HEK293 (cell line): ENCODE measurements around the gene SAPCD1.

Experiments used
- KLF16 ChIP-seq: fragments of 450-650 bp; formaldehyde crosslinking; IDR thresholded peaks from 2 replicates; pipeline ENCODE4 v1.5.1; 2017; ENCODE audit warnings: missing biosample characterization, missing genetic modification characterization
- RBAK ChIP-seq: fragments of 450-650 bp; formaldehyde crosslinking; IDR thresholded peaks from 2 replicates; pipeline ENCODE4 v1.5.1; 2016; ENCODE audit warnings: missing biosample characterization, missing genetic modification characterization
- SCRT1 ChIP-seq: fragments of 450-650 bp; formaldehyde crosslinking; IDR thresholded peaks from 2 replicates; pipeline ENCODE4 v1.5.1; 2016; ENCODE audit warnings: missing biosample characterization, missing genetic modification characterization, borderline replicate concordance
- TSHZ1 ChIP-seq: fragments of 450-650 bp; formaldehyde crosslinking; IDR thresholded peaks from 2 replicates; pipeline ENCODE4 v1.5.1; 2016; ENCODE audit warnings: missing biosample characterization, missing genetic modification characterization, borderline replicate concordance
- ZBTB6 ChIP-seq: fragments of 450-650 bp; formaldehyde crosslinking; IDR thresholded peaks from 2 replicates; pipeline ENCODE4 v1.5.1; 2017; ENCODE audit warnings: missing biosample characterization, missing genetic modification characterization
- ZBTB8A ChIP-seq: fragments of 450-650 bp; formaldehyde crosslinking; IDR thresholded peaks from 2 replicates; pipeline ENCODE4 v1.5.1; 2016; ENCODE audit warnings: missing biosample characterization, missing genetic modification characterization
- ZIC2 ChIP-seq: fragments of 450-650 bp; formaldehyde crosslinking; IDR thresholded peaks from 2 replicates; pipeline ENCODE4 v1.5.1; 2016; ENCODE audit warnings: missing biosample characterization, missing genetic modification characterization
- ZNF202 ChIP-seq: fragments of 450-650 bp; formaldehyde crosslinking; IDR thresholded peaks from 2 replicates; pipeline ENCODE4 v1.5.1; 2016; ENCODE audit warnings: missing biosample characterization, missing genetic modification characterization, borderline replicate concordance
- ZNF518A ChIP-seq: fragments of 450-650 bp; formaldehyde crosslinking; conservative IDR thresholded peaks from 2 replicates; pipeline ENCODE4 v1.5.1; 2016; ENCODE audit warnings: low read depth, missing biosample characterization, missing genetic modification characterization
- ZNF596 ChIP-seq: fragments of 450-650 bp; IDR thresholded peaks from 2 replicates; pipeline ENCODE4 v1.5.0; 2018; ENCODE audit warnings: missing biosample characterization, mild to moderate bottlenecking, missing genetic modification characterization, moderate library complexity
- ZNF677 ChIP-seq: fragments of 450-650 bp; IDR thresholded peaks from 2 replicates; pipeline ENCODE4 v1.5.0; 2018; ENCODE audit warnings: missing biosample characterization, mild to moderate bottlenecking, missing genetic modification characterization, moderate library complexity
- ZNF76 ChIP-seq: fragments of 450-650 bp; formaldehyde crosslinking; IDR thresholded peaks from 2 replicates; pipeline ENCODE4; 2016; ENCODE audit warnings: low read depth, missing biosample characterization, missing genetic modification characterization, borderline replicate concordance
- ZNF830 ChIP-seq: fragments of 450-650 bp; IDR thresholded peaks from 2 replicates; pipeline ENCODE4 v1.5.0; 2018; ENCODE audit warnings: missing biosample characterization, missing genetic modification characterization, low read depth, mild to moderate bottlenecking, moderate library complexity
- ZXDB ChIP-seq: fragments of 450-650 bp; formaldehyde crosslinking; IDR thresholded peaks from 2 replicates; pipeline ENCODE4 v1.5.1; 2016; ENCODE audit warnings: missing biosample characterization, missing genetic modification characterization
- TF ChIP-seq, protein P1 (sequence below): fragments of 450-650 bp; formaldehyde crosslinking; optimal IDR thresholded peaks from 2 replicates; pipeline ENCODE3; 2016; ENCODE audit warnings: missing biosample characterization, mild to moderate bottlenecking, missing genetic modification characterization
- TF ChIP-seq, protein P2 (sequence below): fragments of 450-650 bp; formaldehyde crosslinking; IDR thresholded peaks from 2 replicates; pipeline ENCODE4 v1.5.1; 2016; ENCODE audit warnings: missing biosample characterization, missing genetic modification characterization, borderline replicate concordance
- TF ChIP-seq, protein P3 (sequence below): fragments of 450-650 bp; formaldehyde crosslinking; IDR thresholded peaks from 2 replicates; pipeline ENCODE4; 2016; ENCODE audit warnings: missing biosample characterization, missing genetic modification characterization
- TF ChIP-seq, protein P4 (sequence below): fragments of 450-650 bp; IDR thresholded peaks from 2 replicates; pipeline ENCODE4 v1.5.1; 2018; ENCODE audit warnings: missing biosample characterization, mild to moderate bottlenecking, missing genetic modification characterization

SAPCD1 gene

DNA sequence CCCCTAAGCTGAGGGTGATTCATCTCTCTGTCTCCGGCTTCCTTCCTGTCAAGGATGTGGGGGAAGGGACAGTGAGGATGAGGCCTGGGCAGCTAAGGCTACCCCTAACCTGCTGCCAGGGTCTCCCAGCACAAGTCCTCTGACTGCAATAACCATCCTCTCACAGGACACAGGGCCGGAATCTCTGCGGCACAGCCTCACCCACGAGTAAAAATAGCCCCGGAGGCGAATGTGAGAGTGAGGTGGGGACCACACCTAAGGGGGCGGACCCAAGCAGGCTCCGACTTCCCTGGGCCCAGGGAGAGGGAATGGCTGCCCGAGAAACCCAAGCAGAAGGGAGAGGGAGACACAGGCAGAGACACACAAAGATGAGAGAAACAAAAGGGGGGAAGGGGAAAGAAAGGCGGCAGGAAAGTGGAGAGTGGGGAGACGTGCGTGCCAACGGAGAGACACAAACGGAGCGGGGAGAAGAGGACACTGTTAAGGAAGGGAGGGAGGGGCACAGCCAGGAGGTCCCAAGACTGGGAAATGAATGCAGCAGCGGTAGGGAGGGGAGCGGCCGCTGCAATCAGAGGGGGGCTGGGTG, 27.5 kb upstream of the SAPCD1 start (continued):
- TF ChIP-seq, protein P1, sequence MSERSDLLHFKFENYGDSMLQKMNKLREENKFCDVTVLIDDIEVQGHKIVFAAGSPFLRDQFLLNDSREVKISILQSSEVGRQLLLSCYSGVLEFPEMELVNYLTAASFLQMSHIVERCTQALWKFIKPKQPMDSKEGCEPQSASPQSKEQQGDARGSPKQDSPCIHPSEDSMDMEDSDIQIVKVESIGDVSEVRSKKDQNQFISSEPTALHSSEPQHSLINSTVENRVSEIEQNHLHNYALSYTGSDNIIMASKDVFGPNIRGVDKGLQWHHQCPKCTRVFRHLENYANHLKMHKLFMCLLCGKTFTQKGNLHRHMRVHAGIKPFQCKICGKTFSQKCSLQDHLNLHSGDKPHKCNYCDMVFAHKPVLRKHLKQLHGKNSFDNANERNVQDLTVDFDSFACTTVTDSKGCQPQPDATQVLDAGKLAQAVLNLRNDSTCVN (tag by site-specific recombination): peak; percentile 11
- TF ChIP-seq, protein P2, sequence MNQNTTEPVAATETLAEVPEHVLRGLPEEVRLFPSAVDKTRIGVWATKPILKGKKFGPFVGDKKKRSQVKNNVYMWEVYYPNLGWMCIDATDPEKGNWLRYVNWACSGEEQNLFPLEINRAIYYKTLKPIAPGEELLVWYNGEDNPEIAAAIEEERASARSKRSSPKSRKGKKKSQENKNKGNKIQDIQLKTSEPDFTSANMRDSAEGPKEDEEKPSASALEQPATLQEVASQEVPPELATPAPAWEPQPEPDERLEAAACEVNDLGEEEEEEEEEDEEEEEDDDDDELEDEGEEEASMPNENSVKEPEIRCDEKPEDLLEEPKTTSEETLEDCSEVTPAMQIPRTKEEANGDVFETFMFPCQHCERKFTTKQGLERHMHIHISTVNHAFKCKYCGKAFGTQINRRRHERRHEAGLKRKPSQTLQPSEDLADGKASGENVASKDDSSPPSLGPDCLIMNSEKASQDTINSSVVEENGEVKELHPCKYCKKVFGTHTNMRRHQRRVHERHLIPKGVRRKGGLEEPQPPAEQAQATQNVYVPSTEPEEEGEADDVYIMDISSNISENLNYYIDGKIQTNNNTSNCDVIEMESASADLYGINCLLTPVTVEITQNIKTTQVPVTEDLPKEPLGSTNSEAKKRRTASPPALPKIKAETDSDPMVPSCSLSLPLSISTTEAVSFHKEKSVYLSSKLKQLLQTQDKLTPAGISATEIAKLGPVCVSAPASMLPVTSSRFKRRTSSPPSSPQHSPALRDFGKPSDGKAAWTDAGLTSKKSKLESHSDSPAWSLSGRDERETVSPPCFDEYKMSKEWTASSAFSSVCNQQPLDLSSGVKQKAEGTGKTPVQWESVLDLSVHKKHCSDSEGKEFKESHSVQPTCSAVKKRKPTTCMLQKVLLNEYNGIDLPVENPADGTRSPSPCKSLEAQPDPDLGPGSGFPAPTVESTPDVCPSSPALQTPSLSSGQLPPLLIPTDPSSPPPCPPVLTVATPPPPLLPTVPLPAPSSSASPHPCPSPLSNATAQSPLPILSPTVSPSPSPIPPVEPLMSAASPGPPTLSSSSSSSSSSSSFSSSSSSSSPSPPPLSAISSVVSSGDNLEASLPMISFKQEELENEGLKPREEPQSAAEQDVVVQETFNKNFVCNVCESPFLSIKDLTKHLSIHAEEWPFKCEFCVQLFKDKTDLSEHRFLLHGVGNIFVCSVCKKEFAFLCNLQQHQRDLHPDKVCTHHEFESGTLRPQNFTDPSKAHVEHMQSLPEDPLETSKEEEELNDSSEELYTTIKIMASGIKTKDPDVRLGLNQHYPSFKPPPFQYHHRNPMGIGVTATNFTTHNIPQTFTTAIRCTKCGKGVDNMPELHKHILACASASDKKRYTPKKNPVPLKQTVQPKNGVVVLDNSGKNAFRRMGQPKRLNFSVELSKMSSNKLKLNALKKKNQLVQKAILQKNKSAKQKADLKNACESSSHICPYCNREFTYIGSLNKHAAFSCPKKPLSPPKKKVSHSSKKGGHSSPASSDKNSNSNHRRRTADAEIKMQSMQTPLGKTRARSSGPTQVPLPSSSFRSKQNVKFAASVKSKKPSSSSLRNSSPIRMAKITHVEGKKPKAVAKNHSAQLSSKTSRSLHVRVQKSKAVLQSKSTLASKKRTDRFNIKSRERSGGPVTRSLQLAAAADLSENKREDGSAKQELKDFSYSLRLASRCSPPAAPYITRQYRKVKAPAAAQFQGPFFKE: no peak
- TF ChIP-seq SCRT1 (tag by site-specific recombination): no peak
- TF ChIP-seq ZNF596 (tag by site-specific recombination): no peak
- no peak for TF ChIP-seq RBAK (tag by site-specific recombination)
- TF ChIP-seq, protein P3, sequence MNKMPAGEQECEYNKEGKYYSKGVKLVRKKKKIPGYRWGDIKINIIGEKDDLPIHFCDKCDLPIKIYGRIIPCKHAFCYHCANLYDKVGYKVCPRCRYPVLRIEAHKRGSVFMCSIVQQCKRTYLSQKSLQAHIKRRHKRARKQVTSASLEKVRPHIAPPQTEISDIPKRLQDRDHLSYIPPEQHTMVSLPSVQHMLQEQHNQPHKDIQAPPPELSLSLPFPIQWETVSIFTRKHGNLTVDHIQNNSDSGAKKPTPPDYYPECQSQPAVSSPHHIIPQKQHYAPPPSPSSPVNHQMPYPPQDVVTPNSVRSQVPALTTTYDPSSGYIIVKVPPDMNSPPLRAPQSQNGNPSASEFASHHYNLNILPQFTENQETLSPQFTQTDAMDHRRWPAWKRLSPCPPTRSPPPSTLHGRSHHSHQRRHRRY (tag by site-specific recombination): no peak
- no peak for TF ChIP-seq ZIC2 (tag by site-specific recombination)
- 0 out of 2 replicates have a peak, but pooled peaks have one; percentile 54 for TF ChIP-seq TSHZ1 (tag by site-specific recombination)
- peak; percentile 51 for TF ChIP-seq ZXDB
- TF ChIP-seq ZNF677 (tag by site-specific recombination): no peak
- TF ChIP-seq ZNF518A (tag by site-specific recombination): no peak
- no peak for TF ChIP-seq ZNF830
- no peak for TF ChIP-seq ZBTB8A
- no peak for TF ChIP-seq ZBTB6 (tag by site-specific recombination)
- no peak for TF ChIP-seq ZNF76 (tag by site-specific recombination)
- TF ChIP-seq KLF16 (tag by site-specific recombination): peak; percentile 69; the same call in 1 of the 2 replicates
- TF ChIP-seq, protein P4, sequence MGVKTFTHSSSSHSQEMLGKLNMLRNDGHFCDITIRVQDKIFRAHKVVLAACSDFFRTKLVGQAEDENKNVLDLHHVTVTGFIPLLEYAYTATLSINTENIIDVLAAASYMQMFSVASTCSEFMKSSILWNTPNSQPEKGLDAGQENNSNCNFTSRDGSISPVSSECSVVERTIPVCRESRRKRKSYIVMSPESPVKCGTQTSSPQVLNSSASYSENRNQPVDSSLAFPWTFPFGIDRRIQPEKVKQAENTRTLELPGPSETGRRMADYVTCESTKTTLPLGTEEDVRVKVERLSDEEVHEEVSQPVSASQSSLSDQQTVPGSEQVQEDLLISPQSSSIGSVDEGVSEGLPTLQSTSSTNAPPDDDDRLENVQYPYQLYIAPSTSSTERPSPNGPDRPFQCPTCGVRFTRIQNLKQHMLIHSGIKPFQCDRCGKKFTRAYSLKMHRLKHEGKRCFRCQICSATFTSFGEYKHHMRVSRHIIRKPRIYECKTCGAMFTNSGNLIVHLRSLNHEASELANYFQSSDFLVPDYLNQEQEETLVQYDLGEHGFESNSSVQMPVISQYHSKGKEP (tag by site-specific recombination): no peak
- no peak for TF ChIP-seq ZNF202 (tag by site-specific recombination)
